A673 (cell line): ENCODE measurements around the gene RMND1.

ENCODE experiments used
- EZH2 ChIP-seq: fragments of 200-600 bp; sonication (generic); IDR thresholded peaks from 2 replicates; pipeline ENCODE4 v1.6.1; 2017; ENCODE audit warnings: borderline replicate concordance, low read depth, mild to moderate bottlenecking, mixed read lengths, antibody characterized with exemption, low read length; ENCODE audit not compliant: poor library complexity, severe bottlenecking
- TF ChIP-seq, protein P1 (sequence below): fragments of 300-800, 200-600 bp; sonication (generic); conservative IDR thresholded peaks from 2 replicates; pipeline ENCODE4 v1.5.1; 2017; ENCODE audit warnings: low read depth, mild to moderate bottlenecking, antibody characterized with exemption, low read length, moderate library complexity, mixed read lengths

DNA sequence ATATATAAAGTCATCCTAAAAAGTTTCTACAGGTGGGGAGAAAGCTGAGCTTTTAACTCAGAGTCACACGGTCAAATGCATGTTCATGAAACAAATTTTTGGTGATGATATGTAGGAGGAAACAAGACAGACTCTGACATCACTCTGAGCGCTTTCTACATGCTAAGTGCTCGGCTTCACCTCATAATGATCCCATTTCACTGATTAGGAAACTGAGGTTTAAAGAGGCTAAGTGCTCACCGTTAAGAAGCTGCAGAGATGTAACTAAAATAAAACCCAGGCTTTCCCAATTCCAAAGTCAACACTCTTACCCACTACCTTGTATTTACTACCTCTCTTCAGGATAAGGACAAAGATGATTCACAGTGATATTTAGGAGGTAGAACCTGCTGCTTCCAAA, 4.7 kb downstream of the RMND1 start:
- TF ChIP-seq, protein P1, sequence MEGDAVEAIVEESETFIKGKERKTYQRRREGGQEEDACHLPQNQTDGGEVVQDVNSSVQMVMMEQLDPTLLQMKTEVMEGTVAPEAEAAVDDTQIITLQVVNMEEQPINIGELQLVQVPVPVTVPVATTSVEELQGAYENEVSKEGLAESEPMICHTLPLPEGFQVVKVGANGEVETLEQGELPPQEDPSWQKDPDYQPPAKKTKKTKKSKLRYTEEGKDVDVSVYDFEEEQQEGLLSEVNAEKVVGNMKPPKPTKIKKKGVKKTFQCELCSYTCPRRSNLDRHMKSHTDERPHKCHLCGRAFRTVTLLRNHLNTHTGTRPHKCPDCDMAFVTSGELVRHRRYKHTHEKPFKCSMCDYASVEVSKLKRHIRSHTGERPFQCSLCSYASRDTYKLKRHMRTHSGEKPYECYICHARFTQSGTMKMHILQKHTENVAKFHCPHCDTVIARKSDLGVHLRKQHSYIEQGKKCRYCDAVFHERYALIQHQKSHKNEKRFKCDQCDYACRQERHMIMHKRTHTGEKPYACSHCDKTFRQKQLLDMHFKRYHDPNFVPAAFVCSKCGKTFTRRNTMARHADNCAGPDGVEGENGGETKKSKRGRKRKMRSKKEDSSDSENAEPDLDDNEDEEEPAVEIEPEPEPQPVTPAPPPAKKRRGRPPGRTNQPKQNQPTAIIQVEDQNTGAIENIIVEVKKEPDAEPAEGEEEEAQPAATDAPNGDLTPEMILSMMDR, result no peak
- TF ChIP-seq EZH2, result no peak
